Adrenal gland (tissue), 12 donors: Measurements from ENCODE around the gene RAMP3. TPM values are rescaled to one million over a fixed set of nuclear protein-coding genes. Genes with fewer than 3 reads are reported as not detected.

Experiments used
- DNase-seq, 7 donors: peaks; one replicate each; pipeline ENCODE4 v3.0.0-alpha.2; 2019 to 2020
- H3K27ac ChIP-seq, 5 donors: fragments of 200-600 bp; sonication (generic) in 4 of 5; 1 replicate in 3 of 5; 2 replicates in 2 of 5; pipeline versions ENCODE4 v1.5.1 to v1.8.0; 2016 to 2020; ENCODE audit warnings: mild to moderate bottlenecking in 1 of 5
- H3K27me3 ChIP-seq: fragments of 200-600 bp; 2 replicates; pipeline ENCODE4 v1.8.0; 2021
- H3K36me3 ChIP-seq, 2 donors: fragments of 200-600 bp; replicated peaks in 1 of 2; 1 replicate in 1 of 2; 2 replicates in 1 of 2; pipeline versions ENCODE4 v1.5.1 to v1.8.0; 2018 to 2022
- H3K4me1 ChIP-seq, 2 donors: fragments of 200-600 bp; replicated peaks in 1 of 2; 1 replicate in 1 of 2; 2 replicates in 1 of 2; pipeline versions ENCODE4 v1.5.1 to v1.8.0; 2018 to 2021
- H3K4me3 ChIP-seq, 4 donors: fragments of 200-600 bp; sonication (generic) in 3 of 4; one replicate each; pipeline ENCODE4 v1.5.1; 2016 to 2018
- H3K9me3 ChIP-seq, 3 donors: fragments of 200-600 bp; sonication (generic) in 1 of 3; replicated peaks in 1 of 3; 1 replicate in 2 of 3; 2 replicates in 1 of 3; pipeline versions ENCODE4 v1.5.1 to v1.8.0; 2016 to 2021
- CTCF ChIP-seq, 6 experiments: fragments of 450-650 bp in 4 of 6; fragments of 200-600 bp in 2 of 6; sonication (generic) in 1 of 6; IDR thresholded peaks; 1 replicate in 5 of 6; 2 replicates in 1 of 6; pipeline versions ENCODE4 v1.5.1 to v1.8.0; 2016 to 2021; ENCODE audit warnings: antibody characterized with exemption in 6 of 6, mild to moderate bottlenecking in 2 of 6, moderate library complexity in 1 of 6
- POLR2A ChIP-seq, 2 donors: fragments of 450-650 bp; IDR thresholded peaks; one replicate each; pipeline ENCODE4 v1.6.1; 2017; ENCODE audit warnings: antibody characterized with exemption in 2 of 2, mild to moderate bottlenecking in 2 of 2, moderate library complexity in 1 of 2
- WGBS, 4 donors: extraction: QIAGEN DNeasy Blood & Tissue Kit in 2 of 4; methylation state at CpG; one replicate each; pipeline versions ENCODE4 v1.1.5 to v1.1.7; 2013 to 2017; 5-methylcytosine and 5-hydroxymethylcytosine counted together
- intact Hi-C, 2 donors: fragments of 100-400 bp; cut with DNase I; formaldehyde crosslinking; loops; one replicate each; pipeline versions ENCODE4 v1.14.1 to v1.15.0; 2022 to 2023
- polyA plus RNA-seq, 3 donors: library from polyadenylated mRNA; stranded (reverse); fragments of 200-250 nt in 2 of 3; fragments of 350-450 nt in 1 of 3; fragmentation: Illumina TruSeq in 1 of 3; extraction: RNeasy Lipid Tissue Mini Kit (QIAGEN cat#74804) in 1 of 3; gene quantifications; one replicate each; pipeline ENCODE4 v1.2.3, GENCODE V29; 2013 to 2014
- total RNA-seq, 9 donors: library from RNA; depleted of rRNA in 4 of 9; stranded (reverse); fragments of >200 nt in 4 of 9; fragments of 120-200 nt in 1 of 9; fragmentation: NEBNext Ultra II Directional in 1 of 9; extraction: Animal tissue kit (Norgen Biotek cat#: 25700) in 1 of 9; gene quantifications; one replicate each; pipeline versions ENCODE4 v1.1.0 to v1.2.4, GENCODE V29; 2013 to 2023
- donor health status: healthy with polysubstance abuse.
- donor health status: Bipolar disorder and iron deficiency.
- donor health status: DM: yes; HTN: yes; CAD: no.
- donor health status: DM: no; HTN: no; CAD: no.
- donor health status: DM: no; HTN: no; CAD: no.
- donor health status: DM: yes; HTN: yes; CAD: no.

RAMP3 gene
- total and polyA plus RNA-seq, 12 donors = 5.6 to 134 (median 43.0) TPM

DNA sequence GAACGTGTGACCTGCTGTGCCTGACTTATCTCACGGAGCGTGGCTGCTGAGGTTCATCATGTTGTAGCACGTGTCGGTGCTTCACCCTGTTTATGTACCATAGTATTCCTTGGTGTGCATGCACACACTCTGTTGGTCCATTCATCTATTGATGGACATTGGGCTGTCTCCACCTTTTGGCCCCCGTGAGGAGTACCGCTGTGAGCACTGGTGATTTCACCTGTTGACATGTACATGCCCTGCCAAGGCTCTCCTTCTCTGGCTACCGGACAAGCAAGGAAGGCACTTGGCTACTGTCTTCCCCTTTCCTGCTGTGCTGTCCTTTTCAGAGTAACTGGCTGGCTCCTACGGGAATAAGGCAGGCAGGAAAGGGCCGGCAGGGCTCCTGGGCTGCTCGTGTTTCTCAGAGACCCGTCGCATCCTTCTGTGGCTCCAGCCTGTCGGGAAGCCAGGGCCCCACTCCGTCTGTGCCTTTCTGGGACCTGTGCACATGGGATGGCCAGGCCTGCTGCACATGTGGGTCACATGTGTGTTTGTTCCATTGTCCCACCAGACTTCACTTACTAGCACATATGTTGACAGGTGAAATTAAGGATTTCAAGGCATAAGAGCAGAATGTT is 28.3 kb upstream of the RAMP3 start:
- H3K36me3 ChIP-seq = no peaks in the 10 kb centered on the region
- TF ChIP-seq POLR2A (IDR thresholded peaks at IDR 0.05) (no peak), CTCF (IDR thresholded peaks at IDR 0.05) (no peak)
- H3K9me3 ChIP-seq = no peaks in the 10 kb centered on the region
- H3K27ac ChIP-seq = no peak overlapping the region
- H3K4me1 ChIP-seq = no peaks in the 10 kb centered on the region
- no peak overlapping the region for H3K4me3 ChIP-seq
- WGBS, 4 donors = 81 to 87% (median 83%) methylated on average over 15 of the region's 15 CpGs
- intact Hi-C loops = no loop called here
- no peak for DNase-seq
- H3K27me3 ChIP-seq = no peaks in the 10 kb centered on the region

DNA sequence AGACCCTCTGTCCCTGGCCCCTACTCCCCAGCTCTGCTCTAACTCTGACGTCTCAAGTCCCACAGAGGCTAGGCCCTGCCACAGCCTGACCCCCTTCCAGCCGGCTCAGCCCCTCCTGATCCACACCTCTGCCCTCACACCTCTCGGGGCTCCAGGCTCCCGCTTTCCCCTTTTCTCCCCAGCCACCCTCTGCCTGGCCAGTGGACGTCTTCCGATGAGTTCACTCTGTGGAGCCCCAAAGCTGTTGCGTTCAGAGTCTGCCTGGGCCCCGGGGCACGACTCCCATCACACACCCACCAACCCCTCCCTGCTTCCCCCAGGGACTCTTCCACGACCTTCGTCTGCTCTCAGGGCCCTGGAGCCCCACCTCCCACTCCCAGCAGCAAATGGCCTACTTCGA is 27.7 kb upstream of the RAMP3 start:
- TF ChIP-seq CTCF (IDR thresholded peaks at IDR 0.05) (no peak), POLR2A (IDR thresholded peaks at IDR 0.05) (no peak)
- Histone ChIP-seq H3K9me3 (no peaks in the 10 kb centered on the region), H3K27ac (no peak overlapping the region), H3K4me1 (no peaks in the 10 kb centered on the region), H3K27me3 (no peaks in the 10 kb centered on the region), H3K4me3 (no peak overlapping the region), H3K36me3 (no peaks in the 10 kb centered on the region)
- intact Hi-C loops = loop anchor here in 1 of 2 donors (5.0 kb wide), 1 partner anchor 153 kb away; the partner anchor contains the start of gene MYO1G
- no peak for DNase-seq
- WGBS, 4 donors = 71 to 79% (median 72%) methylated on average over 12 of the region's 12 CpGs

- H3K27ac ChIP-seq = no peak overlapping the region
These were observed 26.7 kb upstream of the RAMP3 start for GRCh38 chr7:45130910-45131309.

GRCh38 chr7:45131891-45132290 is 25.7 kb upstream of the RAMP3 start:
- intact Hi-C loops = loop anchor here in 1 of 2 donors (5.0 kb wide), 1 partner anchor 155 kb away; the partner anchor contains the start of gene MYO1G

More at GRCh38 chr7:45130910-45131309, 26.7 kb upstream of the RAMP3 start:
- no peaks in the 10 kb centered on the region for H3K4me1 ChIP-seq
- no peak for TF ChIP-seq POLR2A (IDR thresholded peaks at IDR 0.05)
- H3K9me3 ChIP-seq = no peaks in the 10 kb centered on the region
- intact Hi-C loops = loop anchor here in 1 of 2 donors (5.0 kb wide), 1 partner anchor 154 kb away; the partner anchor contains the start of gene MYO1G
- no peaks in the 10 kb centered on the region for H3K36me3 ChIP-seq
- DNase-seq = no peak
- no peak overlapping the region for H3K4me3 ChIP-seq
- 71 to 78% (median 77%) methylated on average over 9 of the region's 9 CpGs for WGBS, 4 donors
- no peaks in the 10 kb centered on the region for H3K27me3 ChIP-seq

More at GRCh38 chr7:45131891-45132290, 25.7 kb upstream of the RAMP3 start:
- H3K27me3 ChIP-seq = no peaks in the 10 kb centered on the region
- no peaks in the 10 kb centered on the region for H3K36me3 ChIP-seq
- no peak for DNase-seq
- H3K27ac ChIP-seq = no peak overlapping the region
- no peak for TF ChIP-seq CTCF (IDR thresholded peaks at IDR 0.05)
- no peak for TF ChIP-seq POLR2A (IDR thresholded peaks at IDR 0.05)
- H3K9me3 ChIP-seq = no peaks in the 10 kb centered on the region
- H3K4me1 ChIP-seq = no peaks in the 10 kb centered on the region
- WGBS, 4 donors = 51 to 88% (median 64%) methylated on average over 4 of the region's 4 CpGs
- no peak overlapping the region for H3K4me3 ChIP-seq
